DMS114 treated with DMSO at 0.1 percent for 48 hours (cell line): ENCODE measurements around the gene ZFAND2A.

Source experiments
- DNase-seq: peaks from one replicate; lab custom pipeline; 2025; ENCODE audit not compliant: unreplicated experiment; lab: John Stamatoyannopoulos, UW

The ZFAND2A gene

GRCh38 chr7:1109581-1110310, 50.2 kb downstream of the ZFAND2A start:
- no peak for DNase-seq

- no peak for DNase-seq
Observed at GRCh38 chr7:1108264-1108920, 51.6 kb downstream of the ZFAND2A start.

DNA sequence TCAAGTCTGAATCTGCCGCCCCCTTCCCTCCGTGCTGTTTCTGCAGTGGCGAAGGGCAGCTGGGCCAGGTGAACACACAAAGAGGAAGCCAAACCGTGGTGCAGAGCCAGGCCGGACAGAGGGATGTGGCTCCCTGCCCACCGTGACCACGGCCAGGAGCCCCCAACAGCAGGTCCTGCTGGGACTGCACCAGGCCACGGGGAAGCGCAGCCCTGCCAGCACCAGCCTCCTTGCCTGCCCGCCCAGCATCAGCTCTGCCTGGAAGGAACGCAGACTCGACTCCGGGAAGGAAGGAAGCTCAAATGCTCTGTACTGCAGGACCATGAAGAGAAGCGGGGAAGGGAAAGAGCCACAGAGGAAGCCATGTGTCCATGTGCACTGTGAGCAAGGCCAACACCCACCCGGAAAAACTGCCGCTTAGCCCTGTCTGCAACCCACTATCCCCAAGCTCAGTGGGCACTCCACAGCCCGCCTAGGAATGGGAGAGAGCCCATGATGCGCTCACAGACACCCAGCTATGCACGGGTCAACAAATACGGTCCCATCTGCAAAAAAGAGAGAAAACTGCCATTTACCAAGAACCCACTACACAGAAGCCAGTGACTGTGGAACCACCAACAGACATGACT, 53.1 kb downstream of the ZFAND2A start:
- DNase-seq, result no peak

DNA sequence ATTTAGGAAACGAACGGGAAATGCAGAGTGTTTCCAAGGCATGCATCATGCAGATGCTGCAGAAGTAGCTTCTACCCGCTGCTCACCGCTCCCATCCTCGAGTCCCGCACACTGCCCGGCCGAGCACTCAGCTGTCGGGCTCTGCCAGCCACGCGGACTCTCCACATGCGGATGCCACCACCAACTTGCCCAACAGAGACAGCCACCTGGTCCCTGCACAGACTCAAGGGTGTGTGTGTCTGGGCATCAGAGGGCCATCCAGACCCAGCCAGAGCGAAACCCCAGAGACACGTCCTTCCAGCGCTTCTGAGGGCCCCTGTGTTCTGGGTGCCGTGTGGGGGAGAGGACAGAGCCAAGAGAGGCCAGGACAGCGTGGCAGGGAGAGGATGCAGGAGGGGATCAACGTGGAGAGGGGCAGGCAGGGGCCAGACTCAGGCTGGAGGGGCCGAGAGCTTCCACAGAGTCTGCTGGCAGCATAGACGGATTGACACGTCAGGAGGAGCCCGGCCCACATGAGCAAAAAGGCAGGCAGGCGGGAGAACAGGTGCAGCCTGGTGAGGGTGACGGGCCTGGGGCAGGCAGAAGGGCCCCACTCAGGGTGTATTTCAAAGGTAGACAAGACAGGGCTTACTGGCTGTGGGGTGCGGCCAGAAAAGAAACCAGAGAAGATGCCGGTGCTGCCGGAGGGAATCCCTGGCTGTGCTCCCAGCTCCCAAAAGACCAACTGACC, 53.8 kb downstream of the ZFAND2A start:
- no peak for DNase-seq

GRCh38 chr7:1105189-1105588, 54.8 kb downstream of the ZFAND2A start:
- DNase-seq, result no peak

DNA sequence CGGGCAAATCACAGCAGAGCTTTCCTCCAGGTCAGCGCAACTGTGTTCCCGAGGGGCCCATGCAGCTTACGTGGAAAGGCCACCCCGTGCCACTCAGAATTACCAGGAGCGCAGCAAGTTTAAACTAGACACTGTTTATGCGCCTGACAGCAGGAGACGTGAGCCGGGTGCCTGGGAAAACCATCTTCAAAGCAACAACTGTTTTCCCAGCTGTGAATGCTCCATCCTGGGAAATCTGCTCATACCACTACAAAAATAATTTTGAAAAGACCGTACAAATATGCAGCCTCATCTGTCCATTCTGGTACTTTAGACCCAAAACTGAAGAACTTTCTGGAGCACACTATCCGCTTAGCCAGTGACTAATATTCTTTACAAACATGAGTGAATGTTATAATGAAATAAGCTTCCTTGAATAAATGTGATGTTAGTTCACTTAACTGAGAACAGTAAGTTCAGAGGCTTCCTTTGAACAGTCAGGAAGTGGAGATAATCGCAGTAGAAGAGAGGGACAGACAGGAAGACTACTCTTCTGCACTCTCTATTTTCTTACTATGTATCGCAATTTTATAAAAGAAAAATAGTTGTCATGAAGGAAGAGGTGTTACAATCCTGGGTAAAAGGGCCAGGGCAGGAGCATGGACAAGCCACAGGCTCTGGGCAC, 55.3 kb downstream of the ZFAND2A start:
- DNase-seq, result no peak

GRCh38 chr7:1103789-1104515, 56.0 kb downstream of the ZFAND2A start:
- no peak for DNase-seq

DNA sequence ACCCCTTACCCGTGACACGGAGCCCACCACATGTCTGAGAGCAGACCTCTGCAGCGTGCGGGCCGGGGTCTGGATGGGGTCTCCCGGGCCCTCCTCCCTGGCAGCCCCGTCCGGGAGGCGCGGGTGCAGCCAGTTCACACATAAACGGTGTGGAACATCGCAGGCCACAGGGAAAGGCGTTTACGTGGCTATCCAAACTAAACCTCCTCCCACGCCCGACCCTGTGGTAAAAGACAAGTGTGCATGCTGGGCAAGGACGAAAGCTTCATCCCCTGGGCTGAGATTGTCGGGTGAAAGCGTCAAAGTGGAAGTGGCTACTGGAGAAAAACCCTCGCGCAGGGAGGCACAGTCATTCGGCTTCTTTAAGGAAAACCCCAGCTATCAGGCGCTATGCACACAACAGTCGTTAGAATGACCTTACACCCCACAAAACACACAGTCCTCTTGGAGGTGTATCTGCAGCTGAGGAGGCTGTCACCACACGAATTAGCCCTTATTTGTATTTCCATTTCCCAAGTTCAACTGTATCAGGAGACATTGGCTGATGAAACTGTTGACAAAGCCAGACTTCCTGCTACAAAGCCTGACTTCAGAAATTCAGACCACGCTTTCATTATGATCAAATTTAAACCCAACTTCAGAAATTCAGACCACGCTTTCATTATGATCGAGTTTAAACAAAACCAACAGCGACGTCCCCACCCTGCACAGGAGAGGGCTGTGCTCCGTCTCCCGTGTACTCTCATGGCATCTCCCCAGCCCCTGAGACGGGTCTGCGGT, 56.8 kb downstream of the ZFAND2A start:
- DNase-seq, result no peak
